Fibroblast of lung (primary cell): ENCODE measurements around the gene ZGLP1. TPM values are rescaled to one million over a fixed set of nuclear protein-coding genes. Genes with fewer than 3 reads are reported as not detected.

Experiments used
- DNase-seq, 2 donors: peaks; one replicate each; pipeline versions ENCODE4 v3.0.0 to v3.0.0-alpha.2; 2010; ENCODE audit warnings: low read depth in 2 of 2
- H2AFZ ChIP-seq: 2 replicates; pipeline ENCODE4 v1.5.1; 2012; ENCODE audit warnings: low read length, control low read depth, inconsistent platforms
- H3K27ac ChIP-seq: 2 replicates; pipeline ENCODE4 v1.5.1; 2011; ENCODE audit warnings: low read length, control low read depth; ENCODE audit not compliant: insufficient read depth
- H3K27me3 ChIP-seq: 2 replicates; pipeline ENCODE4 v1.5.1; 2011; ENCODE audit warnings: mild to moderate bottlenecking, low read length; ENCODE audit not compliant: control insufficient read depth, insufficient read depth
- H3K36me3 ChIP-seq: 2 replicates; pipeline ENCODE4 v1.5.1; 2011; ENCODE audit warnings: low read length; ENCODE audit not compliant: control insufficient read depth, insufficient read depth
- H3K4me1 ChIP-seq: 2 replicates; pipeline ENCODE4 v1.5.1; 2011; ENCODE audit warnings: low read length; ENCODE audit not compliant: control insufficient read depth, insufficient read depth; ENCODE audit errors: extremely low read depth
- H3K4me2 ChIP-seq: 2 replicates; pipeline ENCODE4 v1.5.1; 2011; ENCODE audit warnings: low read length, control low read depth; ENCODE audit not compliant: insufficient read depth; ENCODE audit errors: extremely low read depth
- H3K4me3 ChIP-seq, 4 experiments: fragments of 200-600 bp in 1 of 4; sonication (generic) in 1 of 4; replicated peaks in 1 of 4; 2 replicates each; pipeline ENCODE4 v1.5.1; 2011 to 2016; ENCODE audit warnings: low read length in 4 of 4, low read depth in 3 of 4, mild to moderate bottlenecking in 3 of 4, control low read depth in 2 of 4, inconsistent platforms in 1 of 4, mixed read lengths in 1 of 4; ENCODE audit not compliant: insufficient read depth in 1 of 4; ENCODE audit errors: control extremely low read depth in 1 of 4
- H3K79me2 ChIP-seq: 2 replicates; pipeline ENCODE4 v1.5.1; 2012; ENCODE audit warnings: mild to moderate bottlenecking, low read length, inconsistent platforms; ENCODE audit not compliant: control insufficient read depth, insufficient read depth
- H3K9ac ChIP-seq: 2 replicates; pipeline ENCODE4 v1.5.1; 2011; ENCODE audit warnings: mild to moderate bottlenecking, low read length, control low read depth; ENCODE audit not compliant: insufficient read depth
- H3K9me3 ChIP-seq: 2 replicates; pipeline ENCODE4 v1.5.1; 2012; ENCODE audit warnings: low read depth, low read length; ENCODE audit not compliant: control insufficient read depth, insufficient read depth
- H4K20me1 ChIP-seq: 2 replicates; pipeline ENCODE4 v1.5.1; 2011; ENCODE audit warnings: low read length; ENCODE audit not compliant: control insufficient read depth, insufficient read depth; ENCODE audit errors: extremely low read depth
- CTCF ChIP-seq, 2 donors: IDR thresholded peaks in 1 of 2; conservative IDR thresholded peaks in 1 of 2; 1 replicate in 1 of 2; 2 replicates in 1 of 2; pipeline ENCODE4 v1.5.1; 2011 to 2012; ENCODE audit warnings: low read length in 2 of 2, control low read depth in 1 of 2, inconsistent platforms in 1 of 2, low read depth in 1 of 2, mild to moderate bottlenecking in 1 of 2
- EZH2 ChIP-seq: IDR thresholded peaks from 2 replicates; pipeline ENCODE4 v1.5.1; 2012; ENCODE audit warnings: low read length, control low read depth, mild to moderate bottlenecking; ENCODE audit errors: missing control alignments
- polyA plus RNA-seq, 2 donors: library from polyadenylated mRNA; depleted of rRNA in 1 of 2; stranded (reverse) in 1 of 2; unstranded in 1 of 2; fragments of >200 nt; gene quantifications; 2 replicates each; pipeline ENCODE4 v1.2.1, GENCODE V29; 2011 to 2012; ENCODE audit warnings: missing spikeins in 1 of 2
- total RNA-seq: library from RNA; depleted of rRNA; stranded (reverse); fragments of >200 nt; gene quantifications from 2 replicates; pipeline ENCODE4 v1.2.1, GENCODE V29; 2014

Gene ZGLP1
- total and polyA plus RNA-seq, 2 donors (not counting 1 experiment from before 2014, with no cell fraction given): 0.35 to 0.66 TPM

GRCh38 chr19:10271543-10272086, 38.0 kb downstream of the ZGLP1 start:
- Histone ChIP-seq H3K79me2 (no peaks in the 10 kb centered on the region), H3K36me3 (no peaks in the 10 kb centered on the region), H3K27ac (no peak overlapping the region), H3K4me1 (peaks cover 7% of the 10 kb centered on the region), H3K4me2 (no peak overlapping the region), H3K4me3 (peak overlapping the region in 2 of 4 experiments; percentile 26 to 61), H3K27me3 (peaks cover 13% of the 10 kb centered on the region), H4K20me1 (no peaks in the 10 kb centered on the region), H2AFZ (no peak overlapping the region), H3K9me3 (no peaks in the 10 kb centered on the region), H3K9ac (no peak overlapping the region)
- TF ChIP-seq EZH2 (no peak), CTCF (conservative IDR thresholded peaks at IDR 0.05 in 1 of 2, IDR thresholded peaks at IDR 0.05 in 1 of 2; ENCODE audit: low read depth in 1 of 2, low read length in 2 of 2) (no peak)
- DNase-seq: no peak

- Histone ChIP-seq H3K4me3 (peak within 1 kb of the TSS; percentile 2 to 61 (median 28)), H4K20me1 (no peaks in the 10 kb centered on the region), H3K27ac (no peak within 1 kb of the TSS), H3K79me2 (no peaks in the 10 kb centered on the region), H3K4me2 (peak within 1 kb of the TSS; percentile 68), H2AFZ (peak within 1 kb of the TSS; percentile 3), H3K9ac (no peak within 1 kb of the TSS), H3K36me3 (no peaks in the 10 kb centered on the region), H3K27me3 (peaks cover 13% of the 10 kb centered on the region), H3K4me1 (peaks cover 7% of the 10 kb centered on the region), H3K9me3 (no peaks in the 10 kb centered on the region)
- peak; percentile 45 to 62 for DNase-seq
- TF ChIP-seq CTCF (conservative IDR thresholded peaks at IDR 0.05 in 1 of 2, IDR thresholded peaks at IDR 0.05 in 1 of 2; ENCODE audit: low read depth in 1 of 2, low read length in 2 of 2): no peak
- peak; percentile 10 for TF ChIP-seq EZH2
These were observed 38.8 kb downstream of the ZGLP1 start, which contains the start of gene ICAM1 for GRCh38 chr19:10270616-10271394. Gene ICAM1, plus strand, starts transcription at chr19:10271120. Its CDS starts 40 bp downstream, at chr19:10271160.

- Histone ChIP-seq H3K4me1 (peaks cover 7% of the 10 kb centered on the region), H3K4me2 (peak overlapping the region; percentile 68), H3K36me3 (no peaks in the 10 kb centered on the region), H3K27me3 (peaks cover 13% of the 10 kb centered on the region), H3K9ac (no peak overlapping the region), H2AFZ (peak overlapping the region; percentile 3), H4K20me1 (no peaks in the 10 kb centered on the region), H3K79me2 (no peaks in the 10 kb centered on the region), H3K27ac (no peak overlapping the region), H3K9me3 (no peaks in the 10 kb centered on the region), H3K4me3 (peak overlapping the region in 2 of 4 experiments; percentile 2 to 61)
- TF ChIP-seq CTCF (conservative IDR thresholded peaks at IDR 0.05 in 1 of 2, IDR thresholded peaks at IDR 0.05 in 1 of 2; ENCODE audit: low read depth in 1 of 2, low read length in 2 of 2) (no peak), EZH2 (no peak)
- no peak for DNase-seq
These were observed 39.4 kb downstream of the ZGLP1 start for GRCh38 chr19:10270180-10270615.
